K562 (cell line): ENCODE measurements around the gene SPHK2. TPM values are rescaled to one million over a fixed set of nuclear protein-coding genes. Genes with fewer than 3 reads are reported as not detected.

Source experiments
- ARID2 ChIP-seq: fragments of 450-650 bp; IDR thresholded peaks from 2 replicates; pipeline ENCODE4 v1.6.1; 2017; ENCODE audit warnings: antibody characterized with exemption, mild to moderate bottlenecking
- ATF3 ChIP-seq, 2 experiments: fragments of 450-650 bp in 1 of 2; sonication (generic) in 1 of 2; formaldehyde crosslinking in 1 of 2; IDR thresholded peaks in 1 of 2; conservative IDR thresholded peaks in 1 of 2; 2 replicates each; pipeline versions ENCODE4 v1.6.1 to v1.8.1; 2016 to 2023; ENCODE audit warnings: mild to moderate bottlenecking in 2 of 2, moderate library complexity in 2 of 2, inconsistent platforms in 1 of 2, missing genetic modification reagents in 1 of 2
- BDP1 ChIP-seq: IDR thresholded peaks from 3 replicates; pipeline ENCODE4 v1.6.1; 2011; ENCODE audit not compliant: insufficient read length, insufficient read depth
- DMBX1 ChIP-seq: fragments of 250-450 bp; sonication (Bioruptor Pico); IDR thresholded peaks from 2 replicates; pipeline ENCODE4 v1.8.0; 2022; ENCODE audit warnings: inconsistent platforms, mild to moderate bottlenecking, moderate library complexity, borderline replicate concordance
- HES1 ChIP-seq: fragments of 450-650 bp; IDR thresholded peaks from 2 replicates; pipeline ENCODE4 v1.6.1; 2016; ENCODE audit warnings: low read depth, mild to moderate bottlenecking, moderate library complexity
- IRF9 ChIP-seq: fragments of 450-650 bp; IDR thresholded peaks from 2 replicates; pipeline ENCODE4 v1.6.1; 2016; ENCODE audit warnings: missing biosample characterization, missing genetic modification characterization
- LARP7 ChIP-seq: fragments of 450-650 bp; IDR thresholded peaks from 2 replicates; pipeline ENCODE4 v1.6.1; 2016
- MTA1 ChIP-seq: fragments of 450-650 bp; IDR thresholded peaks from 2 replicates; pipeline ENCODE4 v1.6.1; 2017; ENCODE audit warnings: borderline replicate concordance
- MYC ChIP-seq, 2 experiments: fragments of 250-450 bp in 1 of 2; sonication (Bioruptor Pico) in 1 of 2; IDR thresholded peaks; 2 replicates each; pipeline versions ENCODE4 v1.5.1 to v1.6.1; 2012 to 2021; ENCODE audit warnings: low read depth in 2 of 2, borderline replicate concordance in 1 of 2, improper control_type of control experiment in 1 of 2, low read length in 1 of 2, mild to moderate bottlenecking in 1 of 2, moderate library complexity in 1 of 2
- NFATC3 ChIP-seq: fragments of 450-650 bp; IDR thresholded peaks from 2 replicates; pipeline ENCODE4 v1.6.1; 2017; ENCODE audit warnings: mild to moderate bottlenecking
- PBX2 ChIP-seq, 2 experiments: IDR thresholded peaks in 1 of 2; conservative IDR thresholded peaks in 1 of 2; 2 replicates each; pipeline ENCODE4 v1.6.1; 2016; ENCODE audit warnings: low read depth in 2 of 2, mild to moderate bottlenecking in 1 of 2, missing compliant biosample characterization in 1 of 2, missing genetic modification characterization in 1 of 2, moderate library complexity in 1 of 2
- POU5F1 ChIP-seq: fragments of 150-350 bp; IDR thresholded peaks from 2 replicates; pipeline ENCODE4 v1.6.1; 2014; ENCODE audit warnings: borderline replicate concordance, low read length, low read depth, mild to moderate bottlenecking; ENCODE audit not compliant: partially characterized antibody
- PRMT5 ChIP-seq: sonication (generic); formaldehyde crosslinking; IDR thresholded peaks from 2 replicates; pipeline ENCODE4 v1.5.0; 2020; ENCODE audit warnings: missing genetic modification reagents
- PTTG1 ChIP-seq: fragments of 450-650 bp; IDR thresholded peaks from 2 replicates; pipeline ENCODE4 v1.6.1; 2016; ENCODE audit warnings: low read depth, mild to moderate bottlenecking, missing genetic modification characterization, missing compliant biosample characterization
- SIN3A ChIP-seq, 2 experiments: fragments of 150-350 bp in 1 of 2; IDR thresholded peaks; 2 replicates each; pipeline ENCODE4 v1.6.1; 2011 to 2016; ENCODE audit warnings: borderline replicate concordance in 2 of 2, low read depth in 2 of 2, low read length in 2 of 2, mild to moderate bottlenecking in 2 of 2, moderate library complexity in 2 of 2; ENCODE audit not compliant: control insufficient read depth in 1 of 2
- SUPT5H ChIP-seq: fragments of 450-650 bp; IDR thresholded peaks from 2 replicates; pipeline ENCODE4 v1.6.1; 2016
- TBP ChIP-seq: optimal IDR thresholded peaks from 2 replicates; pipeline ENCODE3; 2011; ENCODE audit warnings: low read depth, low read length, improper control_type of control experiment
- WHSC1 ChIP-seq: IDR thresholded peaks from one replicate; pipeline ENCODE4 v1.6.1; 2012; ENCODE audit warnings: low read length, control low read depth, inconsistent platforms
- ZKSCAN3 ChIP-seq: fragments of 250-450 bp; sonication (Bioruptor Pico); IDR thresholded peaks from 2 replicates; pipeline ENCODE4 v1.4.0; 2020
- ZNF133 ChIP-seq: fragments of 250-450 bp; sonication (Bioruptor Pico); IDR thresholded peaks from 2 replicates; pipeline ENCODE4 v1.4.0; 2020; ENCODE audit warnings: mild to moderate bottlenecking
- ZNF282 ChIP-seq: sonication (generic); formaldehyde crosslinking; IDR thresholded peaks from 2 replicates; pipeline ENCODE4 v1.8.1; 2023; ENCODE audit warnings: missing genetic modification reagents
- ZNF431 ChIP-seq: sonication (generic); formaldehyde crosslinking; IDR thresholded peaks from 2 replicates; pipeline ENCODE4 v1.8.0; 2022; ENCODE audit warnings: mild to moderate bottlenecking, missing genetic modification reagents
- ZNF551 ChIP-seq: fragments of 250-450 bp; sonication (Bioruptor Pico); IDR thresholded peaks from 2 replicates; pipeline ENCODE4 v1.5.0; 2021; ENCODE audit warnings: mild to moderate bottlenecking, moderate library complexity
- ZNF76 ChIP-seq: fragments of 250-450 bp; sonication (Bioruptor Pico); IDR thresholded peaks from 2 replicates; pipeline ENCODE4 v1.4.0; 2020; ENCODE audit warnings: mild to moderate bottlenecking, moderate library complexity, borderline replicate concordance
- polyA plus RNA-seq, 8 experiments: library from polyadenylated mRNA; depleted of rRNA in 4 of 8; stranded (reverse) in 5 of 8; unstranded in 3 of 8; fragments of >200 nt; fragmentation: Nextera tagmentation in 2 of 8; fragmentation: Illumina TruSeq in 1 of 8; extraction: Ambion mirVana in 2 of 8; extraction: Trizol in 1 of 8; gene quantifications; 2 replicates each; pipeline versions ENCODE4 v1.2.1 to v1.2.3, GENCODE V29; 2011 to 2014; ENCODE audit warnings: inconsistent platforms in 1 of 8, missing spikeins in 1 of 8
- total RNA-seq, 7 experiments: library from RNA; depleted of rRNA in 6 of 7; stranded (reverse); fragments of >200 nt in 6 of 7; fragmentation: Illumina TruSeq in 2 of 7; extraction: Trizol in 2 of 7; gene quantifications; 2 replicates each; pipeline versions ENCODE4 v1.2.1 to v1.2.3, GENCODE V29; 2011 to 2021; ENCODE audit warnings: low replicate concordance in 1 of 7

SPHK2 gene
- total and polyA plus RNA-seq, 9 of the 15 experiments (the other 6 are each of a cell fraction or from before 2014, with no cell fraction given) = 0.10 to 15.2 (median 2.9) TPM

GRCh38 chr19:48623556-48624066, 4.3 kb downstream of the SPHK2 start (continued):
- peak; percentile 34; the same call in 1 of the 2 replicates for TF ChIP-seq ATF3 (IDR thresholded peaks at IDR 0.05)
- TF ChIP-seq ATF3 (CRISPR knock-in tag; conservative IDR thresholded peaks at IDR 0.05) = no peak
- TF ChIP-seq HES1 = peak; percentile 51; the same call in 1 of the 2 replicates
- no peak for TF ChIP-seq MYC (IDR thresholded peaks at IDR 0.05; ENCODE audit: low read depth, low read length)
- no peak for TF ChIP-seq MYC (CRISPR knock-in tag; IDR thresholded peaks at IDR 0.05; ENCODE audit: borderline replicate concordance, low read depth)
- TF ChIP-seq PBX2 (CRISPR knock-in tag; IDR thresholded peaks at IDR 0.05; ENCODE audit: low read depth) = no peak
- 0 out of 2 replicates have a peak, but pooled peaks have one; percentile 11 for TF ChIP-seq PBX2 (tag; conservative IDR thresholded peaks at IDR 0.05; ENCODE audit: low read depth)
- TF ChIP-seq SUPT5H = peak; percentile 63
- no peak for TF ChIP-seq PTTG1 (tag)
- TF ChIP-seq ZNF551 (CRISPR knock-in tag) = no peak
- 0 out of 2 replicates have a peak, but pooled peaks have one; percentile 24 for TF ChIP-seq ZNF76
- TF ChIP-seq MTA1 = peak; percentile 75; the same call in 1 of the 2 replicates
- TF ChIP-seq WHSC1 = no peak
- no peak for TF ChIP-seq ZKSCAN3 (CRISPR knock-in tag)
- no peak for TF ChIP-seq BDP1
- no peak for TF ChIP-seq SIN3A (IDR thresholded peaks at IDR 0.05; ENCODE audit: borderline replicate concordance in 2 of 2, control insufficient read depth in 1 of 2, low read depth in 2 of 2, low read length in 2 of 2)
- no peak for TF ChIP-seq ARID2
- no peak for TF ChIP-seq TBP
- TF ChIP-seq NFATC3 = no peak
- no peak for TF ChIP-seq DMBX1 (CRISPR knock-in tag)
- TF ChIP-seq PRMT5 (CRISPR knock-in tag) = no peak
- TF ChIP-seq ZNF133 = no peak
- TF ChIP-seq ZNF431 (CRISPR knock-in tag) = no peak
- TF ChIP-seq ZNF282 (CRISPR knock-in tag) = no peak
- 0 out of 2 replicates have a peak, but pooled peaks have one; percentile 22 for TF ChIP-seq LARP7
- TF ChIP-seq POU5F1 = no peak
- TF ChIP-seq IRF9 (tag) = no peak
